ENCODE measurements around the gene KRTAP9-2.
"Not testable (repeated sequence)": the region's sequence is repeated elsewhere in the genome, so short reads cannot be mapped to it uniquely, and the experiment has no call there.

- not testable (repeated sequence) for TF ChIP-seq CTCF, EZH2phosphoT487 (IDR thresholded peaks at IDR 0.05; ENCODE audit: low read length)
Observed at GRCh38 chr17:41249637-41250240, 23.3 kb downstream of the KRTAP9-2 start, which contains the start of gene KRTAP9-4.
